Neutrophil (primary cell): ENCODE results near the gene NTM.

ENCODE experiments used
- H3K27ac ChIP-seq: fragments of 200-600 bp; sonication (generic); 2 replicates; pipeline ENCODE4 v1.5.1; 2016; ENCODE audit warnings: mild to moderate bottlenecking, moderate library complexity
- H3K27me3 ChIP-seq: fragments of 200-600 bp; sonication (generic); 2 replicates; pipeline ENCODE4 v1.6.0; 2016; ENCODE audit warnings: mild to moderate bottlenecking
- H3K36me3 ChIP-seq: fragments of 200-600 bp; sonication (generic); 2 replicates; pipeline ENCODE4 v1.5.1; 2017
- H3K4me1 ChIP-seq, 2 experiments: fragments of 200-600 bp in 1 of 2; sonication (generic) in 1 of 2; 1 replicate in 1 of 2; 2 replicates in 1 of 2; pipeline versions ENCODE4 v1.5.1 to v1.6.1; 2013 to 2016; ENCODE audit warnings: low read depth in 1 of 2, low read length in 1 of 2, mild to moderate bottlenecking in 1 of 2, moderate library complexity in 1 of 2; ENCODE audit not compliant: control insufficient read depth in 1 of 2, insufficient read depth in 1 of 2
- H3K4me3 ChIP-seq, 2 experiments: fragments of 200-600 bp in 1 of 2; sonication (generic) in 1 of 2; 1 replicate in 1 of 2; 2 replicates in 1 of 2; pipeline ENCODE4 v1.5.1; 2013 to 2016; ENCODE audit warnings: low read depth in 1 of 2, low read length in 1 of 2, mild to moderate bottlenecking in 1 of 2, moderate library complexity in 1 of 2
- H3K9me3 ChIP-seq: fragments of 200-600 bp; sonication (generic); 2 replicates; pipeline ENCODE4 v1.5.1; 2016
- TF ChIP-seq, protein P1 (sequence below): fragments of 200-600 bp; sonication (generic); IDR thresholded peaks from 2 replicates; pipeline ENCODE4 v1.5.1; 2016; ENCODE audit warnings: antibody characterized with exemption

NTM gene

DNA sequence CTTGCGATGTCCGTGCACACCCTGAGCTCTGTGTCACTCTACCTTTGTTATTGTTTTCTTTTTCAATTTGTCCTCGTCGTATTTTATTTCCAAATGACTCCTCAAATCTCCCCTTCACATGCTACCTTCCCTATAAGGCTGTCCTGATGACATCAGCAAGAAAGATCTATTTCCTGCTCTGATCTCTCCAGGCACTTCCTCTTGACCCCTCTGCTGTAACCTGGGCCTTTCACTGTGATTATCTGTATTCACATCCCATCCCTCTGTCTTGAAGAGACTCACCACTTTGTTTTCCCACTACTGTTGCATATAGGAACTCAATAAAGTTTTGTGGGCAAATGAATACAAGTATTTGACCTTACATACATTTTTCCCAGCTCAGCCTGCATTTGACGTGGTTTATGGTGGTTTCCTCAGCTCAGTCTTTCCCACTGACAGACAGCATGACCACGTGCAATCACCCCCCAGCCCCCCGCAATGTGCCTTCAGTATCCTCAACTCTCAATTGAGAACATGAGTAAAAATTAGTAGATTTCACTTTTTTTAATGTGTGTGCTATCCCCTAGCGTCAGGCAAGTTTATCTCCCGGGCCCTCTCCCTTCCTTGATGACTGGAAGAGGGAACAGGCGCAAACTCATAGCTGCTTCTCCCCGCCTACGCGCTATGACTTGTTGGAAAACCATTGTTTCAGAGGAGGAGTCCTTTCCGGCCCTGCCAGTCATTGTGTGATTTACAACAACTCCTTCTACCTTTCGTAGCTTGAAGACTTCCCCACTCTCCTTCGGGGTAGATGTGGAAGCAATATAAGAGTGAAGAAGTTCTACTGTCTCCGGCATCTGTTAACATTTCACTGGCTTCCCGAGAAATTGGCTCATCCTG lies 498.5 kb downstream of the NTM start:
- no peaks in the 10 kb centered on the region for H3K4me1 ChIP-seq
- TF ChIP-seq, protein P1, sequence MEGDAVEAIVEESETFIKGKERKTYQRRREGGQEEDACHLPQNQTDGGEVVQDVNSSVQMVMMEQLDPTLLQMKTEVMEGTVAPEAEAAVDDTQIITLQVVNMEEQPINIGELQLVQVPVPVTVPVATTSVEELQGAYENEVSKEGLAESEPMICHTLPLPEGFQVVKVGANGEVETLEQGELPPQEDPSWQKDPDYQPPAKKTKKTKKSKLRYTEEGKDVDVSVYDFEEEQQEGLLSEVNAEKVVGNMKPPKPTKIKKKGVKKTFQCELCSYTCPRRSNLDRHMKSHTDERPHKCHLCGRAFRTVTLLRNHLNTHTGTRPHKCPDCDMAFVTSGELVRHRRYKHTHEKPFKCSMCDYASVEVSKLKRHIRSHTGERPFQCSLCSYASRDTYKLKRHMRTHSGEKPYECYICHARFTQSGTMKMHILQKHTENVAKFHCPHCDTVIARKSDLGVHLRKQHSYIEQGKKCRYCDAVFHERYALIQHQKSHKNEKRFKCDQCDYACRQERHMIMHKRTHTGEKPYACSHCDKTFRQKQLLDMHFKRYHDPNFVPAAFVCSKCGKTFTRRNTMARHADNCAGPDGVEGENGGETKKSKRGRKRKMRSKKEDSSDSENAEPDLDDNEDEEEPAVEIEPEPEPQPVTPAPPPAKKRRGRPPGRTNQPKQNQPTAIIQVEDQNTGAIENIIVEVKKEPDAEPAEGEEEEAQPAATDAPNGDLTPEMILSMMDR: no peak
- H3K9me3 ChIP-seq: no peaks in the 10 kb centered on the region
- no peaks in the 10 kb centered on the region for H3K27me3 ChIP-seq
- no peak overlapping the region for H3K27ac ChIP-seq
- no peaks in the 10 kb centered on the region for H3K36me3 ChIP-seq
- H3K4me3 ChIP-seq: no peak overlapping the region

DNA sequence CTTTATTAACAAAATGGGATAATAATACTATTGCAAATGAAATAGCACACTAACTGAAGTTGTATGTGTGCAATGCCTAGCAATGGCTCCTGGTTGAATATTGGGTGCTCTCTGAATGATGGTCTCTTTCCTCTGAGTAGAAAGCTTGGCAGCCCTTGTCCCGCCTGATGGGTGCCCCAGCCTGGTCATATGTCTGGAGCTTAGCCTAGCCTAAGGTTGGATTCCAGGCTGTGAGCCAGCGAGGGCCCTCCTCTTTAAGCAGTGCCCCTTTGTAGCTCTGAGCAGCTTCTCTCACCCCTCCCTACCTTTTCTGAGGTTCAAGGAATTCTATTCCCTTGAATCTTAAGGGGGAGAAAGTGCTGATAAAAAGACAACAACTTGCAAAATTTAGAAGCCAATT lies 499.9 kb downstream of the NTM start:
- TF ChIP-seq, protein P1: no peak
- H3K27ac ChIP-seq: no peak overlapping the region
- no peaks in the 10 kb centered on the region for H3K9me3 ChIP-seq
- no peaks in the 10 kb centered on the region for H3K36me3 ChIP-seq
- no peaks in the 10 kb centered on the region for H3K4me1 ChIP-seq
- no peak overlapping the region for H3K4me3 ChIP-seq
- no peaks in the 10 kb centered on the region for H3K27me3 ChIP-seq

DNA sequence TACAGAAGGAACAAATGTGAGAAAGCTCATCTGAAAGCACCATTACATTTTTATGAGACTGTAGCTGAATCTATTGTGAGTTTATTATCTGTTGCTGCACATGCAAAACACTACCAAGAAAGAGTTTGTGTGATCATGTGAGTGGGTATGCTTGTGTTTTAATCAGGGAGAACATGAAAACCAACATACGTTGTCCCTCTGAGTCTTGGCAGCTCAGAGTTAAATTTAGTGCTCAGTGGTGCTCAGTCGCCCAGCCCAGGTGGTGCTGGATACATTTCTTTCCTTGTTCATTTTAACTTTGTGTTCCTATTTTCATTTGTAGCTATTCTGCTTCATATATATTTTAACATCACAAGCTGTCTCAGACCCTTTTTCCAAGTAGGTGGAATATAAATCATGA lies 500.6 kb downstream of the NTM start:
- TF ChIP-seq, protein P1: no peak

DNA sequence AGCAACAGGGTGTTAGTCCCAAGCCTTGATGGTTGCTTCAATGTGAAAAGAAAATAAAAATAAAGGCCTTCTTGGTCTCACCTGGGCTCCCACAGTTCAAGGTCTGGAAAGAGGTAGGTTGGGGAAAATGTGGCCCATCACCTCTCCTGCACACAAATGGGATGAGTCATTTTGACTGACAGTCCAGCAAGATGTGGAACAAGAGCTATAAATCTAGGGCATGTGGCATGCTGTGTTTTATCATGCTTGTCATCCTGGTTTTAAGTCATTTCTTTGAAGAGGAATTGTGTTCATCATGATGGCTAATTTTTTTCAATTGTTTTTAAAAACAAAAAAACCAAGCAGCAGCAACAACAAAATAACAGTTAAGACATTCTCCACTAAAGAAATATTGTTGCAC lies 503.7 kb downstream of the NTM start:
- Histone ChIP-seq H3K4me1 (no peaks in the 10 kb centered on the region), H3K4me3 (no peak overlapping the region), H3K9me3 (no peaks in the 10 kb centered on the region), H3K27me3 (no peaks in the 10 kb centered on the region), H3K27ac (no peak overlapping the region), H3K36me3 (no peaks in the 10 kb centered on the region)
- TF ChIP-seq, protein P1: no peak

More for the DNA sequence above, 500.6 kb downstream of the NTM start:
- no peak overlapping the region for H3K27ac ChIP-seq
- no peaks in the 10 kb centered on the region for H3K36me3 ChIP-seq
- no peaks in the 10 kb centered on the region for H3K4me1 ChIP-seq
- H3K9me3 ChIP-seq: no peaks in the 10 kb centered on the region
- no peak overlapping the region for H3K4me3 ChIP-seq
- no peaks in the 10 kb centered on the region for H3K27me3 ChIP-seq

DNA sequence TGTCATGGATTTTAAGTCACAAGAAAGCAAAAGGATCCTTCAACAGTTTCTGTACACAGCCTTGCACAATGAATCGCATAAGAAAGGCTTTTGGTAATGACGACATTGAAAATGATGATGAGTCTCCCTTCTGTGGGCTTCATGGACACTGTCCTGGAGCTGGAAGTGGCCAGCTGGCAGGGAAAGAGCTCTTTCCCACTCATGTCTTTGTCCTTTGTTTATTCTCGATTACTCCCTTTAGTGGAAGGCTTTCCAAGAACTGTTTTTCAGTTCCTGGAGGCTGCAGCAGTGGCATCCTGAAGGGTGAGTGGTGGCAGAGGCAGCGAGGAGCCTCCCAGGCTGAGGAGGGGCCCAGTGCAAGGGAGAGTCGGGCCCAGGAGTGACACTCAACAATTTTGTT lies 505.2 kb downstream of the NTM start:
- TF ChIP-seq, protein P1: no peak
- Histone ChIP-seq H3K4me3 (no peak overlapping the region), H3K36me3 (no peaks in the 10 kb centered on the region)

More for the DNA sequence above, 505.2 kb downstream of the NTM start:
- Histone ChIP-seq H3K27ac (no peak overlapping the region), H3K4me1 (no peaks in the 10 kb centered on the region), H3K9me3 (no peaks in the 10 kb centered on the region), H3K27me3 (peaks cover 9% of the 10 kb centered on the region)
